ENCODE data around the gene GNAL.

GNAL gene

DNA sequence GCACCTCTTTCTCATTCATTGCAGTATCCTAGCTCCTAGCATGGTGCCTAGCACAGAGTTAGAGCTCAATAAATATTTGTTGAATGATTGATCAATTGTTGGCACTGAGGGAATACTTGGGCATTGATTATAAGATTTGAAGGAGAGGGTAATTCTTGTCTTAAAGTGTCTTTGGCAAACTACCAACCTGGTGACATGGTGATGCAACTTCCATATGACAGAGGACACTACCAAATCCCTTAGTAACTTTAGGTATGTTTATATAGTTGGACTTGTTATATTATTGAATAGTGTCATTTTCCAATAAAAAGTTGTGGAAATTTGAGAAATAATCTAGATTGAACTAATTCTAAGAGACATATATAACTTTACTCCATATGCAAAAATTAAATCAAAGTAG is 103.6 kb downstream of the GNAL start:
- TF ChIP-seq SIN3A (IDR thresholded peaks at IDR 0.05; ENCODE audit: borderline replicate concordance, insufficient read depth, low read length) = no peak
- no peak for TF ChIP-seq POLR2AphosphoS5 (IDR thresholded peaks at IDR 0.05; ENCODE audit: low read depth, low read length)
- TF ChIP-seq FOXP2 (optimal IDR thresholded peaks at IDR 0.05; ENCODE audit: borderline replicate concordance, extremely low read depth, extremely low read length, insufficient read depth) = no peak
- TF ChIP-seq TAF1 (IDR thresholded peaks at IDR 0.05; ENCODE audit: borderline replicate concordance, insufficient read depth, low read length) = no peak
- TF ChIP-seq REST (IDR thresholded peaks at IDR 0.05; ENCODE audit: insufficient read depth in 1 of 2, low read depth in 2 of 2, low read length in 2 of 2) = no peak

DNA sequence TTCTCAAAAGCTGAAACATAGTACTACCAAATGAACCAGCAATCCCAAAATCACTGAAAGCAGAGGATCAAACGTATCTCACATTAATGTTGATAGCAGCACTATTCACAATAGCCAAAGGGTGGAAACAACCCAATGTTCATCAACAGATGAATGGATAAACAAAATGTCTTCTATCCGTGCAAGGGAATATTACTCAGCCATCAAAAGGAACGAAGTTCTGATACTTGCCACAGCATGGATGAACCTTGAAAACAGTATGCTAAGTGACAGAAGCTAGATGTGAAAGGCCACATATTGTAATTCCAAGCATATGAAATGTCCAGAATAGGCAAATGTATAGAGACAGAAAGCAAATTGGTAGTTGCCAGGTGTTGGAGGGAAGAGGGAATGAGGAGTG is 105.1 kb downstream of the GNAL start:
- TF ChIP-seq SIN3A (IDR thresholded peaks at IDR 0.05; ENCODE audit: borderline replicate concordance, insufficient read depth, low read length) (no peak), TAF1 (IDR thresholded peaks at IDR 0.05; ENCODE audit: borderline replicate concordance, insufficient read depth, low read length) (no peak), FOXP2 (optimal IDR thresholded peaks at IDR 0.05; ENCODE audit: borderline replicate concordance, extremely low read depth, extremely low read length, insufficient read depth) (no peak), POLR2AphosphoS5 (IDR thresholded peaks at IDR 0.05; ENCODE audit: low read depth, low read length) (no peak), REST (IDR thresholded peaks at IDR 0.05; ENCODE audit: insufficient read depth in 1 of 2, low read depth in 2 of 2, low read length in 2 of 2) (no peak)

GRCh38 chr18:11795916-11796315 is 106.9 kb downstream of the GNAL start:
- no peak for TF ChIP-seq REST (IDR thresholded peaks at IDR 0.05; ENCODE audit: insufficient read depth in 1 of 2, low read depth in 2 of 2, low read length in 2 of 2)
- no peak for TF ChIP-seq TAF1 (IDR thresholded peaks at IDR 0.05; ENCODE audit: borderline replicate concordance, insufficient read depth, low read length)
- no peak for TF ChIP-seq POLR2AphosphoS5 (IDR thresholded peaks at IDR 0.05; ENCODE audit: low read depth, low read length)
- TF ChIP-seq FOXP2 (optimal IDR thresholded peaks at IDR 0.05; ENCODE audit: borderline replicate concordance, extremely low read depth, extremely low read length, insufficient read depth) = no peak
- TF ChIP-seq SIN3A (IDR thresholded peaks at IDR 0.05; ENCODE audit: borderline replicate concordance, insufficient read depth, low read length) = no peak

DNA sequence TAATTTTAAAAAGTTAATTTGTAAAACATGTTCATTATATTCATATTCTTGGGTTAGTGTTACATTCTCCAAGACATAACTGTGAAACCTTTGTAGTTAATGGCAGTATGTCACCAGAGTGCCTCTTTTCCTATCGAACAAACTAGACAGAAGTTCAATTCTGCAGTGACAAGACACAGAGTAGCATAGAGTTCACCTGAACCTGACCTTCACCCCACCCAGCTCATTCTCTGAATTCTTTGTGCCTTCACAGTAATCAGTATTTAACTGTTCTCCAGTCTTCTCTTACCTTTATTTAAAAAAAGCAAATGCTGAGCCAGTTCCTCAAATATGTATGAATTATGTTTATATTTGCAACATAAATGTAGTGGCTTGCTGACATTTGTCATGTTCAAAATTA is 109.2 kb downstream of the GNAL start:
- no peak for TF ChIP-seq TAF1 (IDR thresholded peaks at IDR 0.05; ENCODE audit: borderline replicate concordance, insufficient read depth, low read length)
- no peak for TF ChIP-seq REST (IDR thresholded peaks at IDR 0.05; ENCODE audit: insufficient read depth in 1 of 2, low read depth in 2 of 2, low read length in 2 of 2)
- TF ChIP-seq POLR2AphosphoS5 (IDR thresholded peaks at IDR 0.05; ENCODE audit: low read depth, low read length) = no peak
- TF ChIP-seq SIN3A (IDR thresholded peaks at IDR 0.05; ENCODE audit: borderline replicate concordance, insufficient read depth, low read length) = no peak

DNA sequence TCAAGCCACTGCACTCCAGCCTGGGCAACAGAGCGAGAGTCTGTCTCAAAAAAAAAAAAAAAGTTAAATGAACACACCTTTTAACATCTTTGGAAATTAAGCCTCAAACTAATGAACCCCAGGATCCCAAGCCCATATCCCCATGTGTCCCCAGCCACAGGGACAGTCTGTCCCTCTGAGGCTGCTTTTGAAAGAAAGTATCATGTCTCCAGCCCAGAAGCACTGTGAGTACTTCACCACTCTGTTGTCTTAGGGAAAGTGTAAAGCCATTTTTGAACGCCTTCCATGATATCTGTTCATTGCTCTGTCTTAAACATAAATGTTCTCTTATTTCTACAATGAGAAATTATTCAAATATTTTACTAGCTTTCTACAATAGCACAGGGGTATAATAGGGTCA is 110.0 kb downstream of the GNAL start:
- TF ChIP-seq REST (IDR thresholded peaks at IDR 0.05; ENCODE audit: insufficient read depth in 1 of 2, low read depth in 2 of 2, low read length in 2 of 2) = no peak
- TF ChIP-seq FOXP2 (optimal IDR thresholded peaks at IDR 0.05; ENCODE audit: borderline replicate concordance, extremely low read depth, extremely low read length, insufficient read depth) = no peak
- no peak for TF ChIP-seq POLR2AphosphoS5 (IDR thresholded peaks at IDR 0.05; ENCODE audit: low read depth, low read length)
- TF ChIP-seq TAF1 (IDR thresholded peaks at IDR 0.05; ENCODE audit: borderline replicate concordance, insufficient read depth, low read length) = no peak
- TF ChIP-seq SIN3A (IDR thresholded peaks at IDR 0.05; ENCODE audit: borderline replicate concordance, insufficient read depth, low read length) = no peak
